HG02610 (cell line): ENCODE data around the gene IFNA1.
A peak's percentile ranks its signal among the peaks of the same experiment; 100 is the strongest.
"Not testable (repeated sequence)": the region's sequence is repeated elsewhere in the genome, so short reads cannot be mapped to it uniquely, and the experiment has no call there.

ENCODE experiments used
- ATAC-seq: cut with Tn5 transposase; IDR thresholded peaks from one replicate; pipeline ENCODE4 v1.9.1; 2021; ENCODE audit warnings: mild to moderate bottlenecking, moderate library complexity; ENCODE audit not compliant: unreplicated experiment

The IFNA1 gene

DNA sequence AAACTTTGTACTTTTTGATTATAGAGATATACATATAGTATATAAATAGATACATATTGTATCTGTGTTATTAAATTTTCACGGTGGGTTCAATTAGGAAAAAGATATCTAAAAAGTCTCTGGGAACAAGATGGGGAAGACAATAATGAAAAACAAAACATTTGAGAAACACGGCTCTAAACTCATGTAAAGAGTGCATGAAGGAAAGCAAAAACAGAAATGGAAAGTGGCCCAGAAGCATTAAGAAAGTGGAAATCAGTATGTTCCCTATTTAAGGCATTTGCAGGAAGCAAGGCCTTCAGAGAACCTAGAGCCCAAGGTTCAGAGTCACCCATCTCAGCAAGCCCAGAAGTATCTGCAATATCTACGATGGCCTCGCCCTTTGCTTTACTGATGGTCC lies at the start of gene IFNA1:
Gene IFNA1 (plus strand): TSS at position 301 of the 400 bp plus-strand sequence. CDS start 69 bp downstream, at position 370.
- no peak for ATAC-seq

- peak; percentile 67 for ATAC-seq
Measured at GRCh38 chr9:21392270-21392669, 48.0 kb upstream of the IFNA1 start.

- ATAC-seq = peak; percentile 70
Measured at GRCh38 chr9:21395778-21396717, 44.2 kb upstream of the IFNA1 start.

DNA sequence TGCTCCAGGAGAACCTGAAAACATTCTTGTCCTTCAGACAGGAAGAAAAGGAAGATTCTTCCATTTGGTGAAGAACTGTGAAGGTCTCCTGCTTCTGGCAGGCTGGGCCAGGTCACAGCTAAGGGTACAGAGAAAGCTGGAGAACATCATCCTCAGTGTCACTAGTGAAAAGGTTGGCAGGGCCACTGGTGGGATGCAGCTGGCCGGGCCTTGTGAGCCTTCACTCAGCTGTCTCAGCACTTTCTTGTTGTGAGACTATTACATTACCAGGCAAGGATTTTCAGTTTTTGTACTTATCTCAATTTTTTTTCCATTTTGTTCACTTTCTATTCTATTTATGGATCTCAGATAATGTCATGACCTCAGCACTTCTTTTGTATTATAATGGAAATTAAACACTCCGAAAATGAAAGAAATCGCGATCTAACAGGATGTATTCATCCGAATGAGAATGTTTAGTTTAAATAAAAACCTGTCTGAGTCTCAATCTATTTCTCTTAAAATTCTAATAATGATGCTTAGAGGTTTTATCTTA lies 41.2 kb upstream of the IFNA1 start:
- ATAC-seq = no peak

DNA sequence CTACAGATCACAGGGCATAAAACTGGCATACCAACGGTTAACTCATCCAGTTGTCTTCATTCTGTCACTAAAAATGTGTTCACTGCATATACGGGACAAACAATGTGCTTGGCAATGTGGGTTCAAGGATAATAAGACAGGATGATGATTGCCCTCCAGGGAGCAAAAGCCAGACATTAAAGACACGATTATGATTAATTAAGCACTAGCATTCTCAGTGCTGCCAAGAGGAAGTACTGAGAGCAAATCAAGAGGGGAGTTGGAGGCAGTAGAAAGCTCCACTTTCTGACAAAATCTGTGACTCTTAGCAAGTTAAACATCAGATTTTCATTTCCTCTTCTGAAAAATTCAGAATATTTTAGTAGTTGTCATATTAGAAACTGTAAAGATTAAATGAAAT lies 40.3 kb upstream of the IFNA1 start:
- no peak for ATAC-seq

GRCh38 chr9:21402386-21403251 lies 37.6 kb upstream of the IFNA1 start:
- peak; percentile 63 for ATAC-seq

GRCh38 chr9:21404146-21404545 lies 36.1 kb upstream of the IFNA1 start:
- no peak for ATAC-seq

- no peak for ATAC-seq
Measured at GRCh38 chr9:21408817-21409216, 31.4 kb upstream of the IFNA1 start, which contains the start of gene IFNA8. TSS of gene IFNA8 (plus strand) at chr9:21409117. CDS start at chr9:21409177, 60 bp downstream.

DNA sequence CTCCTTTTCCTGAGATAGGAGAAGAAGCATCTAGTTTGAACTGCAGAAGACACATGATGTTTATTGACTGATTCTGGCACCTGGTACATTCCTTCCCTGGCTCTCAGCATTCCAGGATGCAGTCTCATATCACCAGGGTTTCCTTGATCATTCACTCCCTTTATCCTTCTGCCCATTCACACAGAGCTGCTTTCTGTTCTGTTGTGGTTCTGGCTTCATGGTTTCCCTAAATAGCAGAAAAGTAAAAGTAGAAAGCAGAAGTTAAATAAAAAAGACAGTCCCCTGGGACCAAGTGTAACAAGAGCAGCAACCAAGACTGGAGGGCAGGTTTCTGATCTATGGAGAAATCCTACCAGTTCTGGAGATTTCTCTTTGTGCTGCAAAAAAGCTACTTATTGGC lies 28.1 kb upstream of the IFNA1 start:
- peak; percentile 61 for ATAC-seq

DNA sequence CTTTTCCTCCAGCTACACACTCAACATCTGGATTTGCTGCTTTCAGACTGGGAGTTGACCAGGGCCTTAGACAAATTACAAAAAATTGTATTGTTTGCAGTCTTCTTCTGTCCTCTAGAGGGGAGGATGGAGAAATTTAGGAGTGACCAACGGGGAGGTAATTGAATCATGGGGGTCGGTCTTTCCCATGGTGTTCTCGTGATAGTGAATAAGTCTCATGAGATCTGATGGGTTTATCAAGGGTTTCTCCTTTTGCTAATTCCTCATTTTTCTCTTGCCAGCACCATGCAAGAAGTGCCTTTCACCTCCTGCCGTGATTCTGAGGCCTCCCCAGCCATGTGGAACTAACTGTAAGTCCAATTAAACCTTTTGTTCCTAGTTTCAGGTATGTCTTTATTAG lies 27.1 kb upstream of the IFNA1 start:
- no peak for ATAC-seq

- no peak for ATAC-seq
Measured at GRCh38 chr9:21413624-21414023, 26.6 kb upstream of the IFNA1 start.

DNA sequence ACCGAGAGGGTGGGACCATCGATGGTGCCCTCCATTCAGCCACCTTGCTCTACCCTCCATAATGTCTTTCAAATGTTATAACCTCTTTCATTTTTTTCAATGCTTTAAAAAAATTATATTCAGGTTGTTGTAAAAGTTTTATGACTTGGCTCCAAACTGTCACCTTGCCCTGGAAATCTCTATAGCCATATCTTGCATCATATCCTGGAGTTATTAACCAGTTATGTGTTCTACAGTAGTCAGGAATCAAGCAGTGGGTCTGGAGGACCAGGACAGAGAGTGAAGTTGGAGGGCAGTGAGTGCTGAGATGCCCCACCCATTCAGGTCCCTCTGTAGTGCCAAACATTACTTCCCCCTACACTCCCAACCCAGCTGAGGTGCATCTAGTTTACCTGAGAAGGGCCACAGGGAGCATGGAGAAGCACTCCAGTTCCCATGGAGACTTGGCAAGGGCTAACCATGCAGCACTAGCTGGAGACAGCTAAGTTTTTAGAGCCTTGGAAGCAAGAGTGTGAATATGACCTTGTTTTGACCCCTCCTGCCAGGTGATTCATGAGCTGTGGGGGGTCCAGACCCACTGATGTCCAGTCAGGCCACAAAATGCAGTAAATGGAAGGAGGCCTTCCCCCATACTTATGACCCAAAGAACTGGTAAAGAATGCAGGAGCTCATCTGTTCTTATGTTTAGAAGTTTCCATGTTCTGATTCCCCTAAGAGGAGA lies 25.9 kb upstream of the IFNA1 start:
- ATAC-seq = no peak

- ATAC-seq = no peak
Measured at GRCh38 chr9:21415493-21416267, 24.6 kb upstream of the IFNA1 start.

DNA sequence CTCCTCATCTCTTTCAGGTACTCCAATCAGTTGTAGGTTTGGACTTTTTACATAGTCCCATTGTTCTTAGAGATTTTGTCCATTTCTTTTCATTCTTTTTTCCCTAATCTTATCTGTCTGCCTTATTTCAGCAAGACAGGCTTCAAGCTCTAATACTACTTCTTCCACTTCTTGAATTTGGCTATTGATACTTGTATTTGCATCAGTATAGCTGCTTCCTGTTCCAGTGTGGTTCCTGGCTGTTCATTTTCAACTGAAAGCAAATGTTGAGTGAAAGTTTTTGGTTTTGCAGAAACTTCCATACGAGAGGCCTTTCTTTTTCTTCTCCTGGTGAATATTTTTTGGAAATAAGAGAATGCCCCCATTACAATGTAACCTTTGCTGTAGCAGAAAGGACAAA lies 12.0 kb upstream of the IFNA1 start:
- ATAC-seq = peak; percentile 56

GRCh38 chr9:21429191-21429590 lies 11.0 kb upstream of the IFNA1 start:
- no peak for ATAC-seq

- peak; percentile 45 for ATAC-seq
Measured at GRCh38 chr9:21432672-21433425, 7.4 kb upstream of the IFNA1 start.

GRCh38 chr9:21434202-21435014 lies 5.8 kb upstream of the IFNA1 start:
- no peak for ATAC-seq

DNA sequence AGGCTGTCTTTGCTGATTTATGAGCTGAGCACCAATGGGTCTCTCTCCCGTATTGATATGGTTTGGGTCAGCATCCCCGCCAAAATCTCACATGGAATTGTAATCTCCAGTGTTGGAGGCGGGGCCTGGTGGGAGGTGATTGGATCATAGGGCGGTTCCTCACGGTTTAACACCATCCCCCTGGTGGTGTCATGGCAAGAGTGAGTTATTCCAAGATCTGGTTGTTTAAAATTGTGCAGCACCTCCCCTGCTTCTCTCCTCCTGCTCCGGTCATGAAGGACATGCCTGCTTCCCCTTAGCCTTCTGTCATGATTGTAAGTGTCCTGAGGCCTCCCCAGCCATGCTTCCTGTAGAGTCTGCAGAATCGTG lies 5.2 kb upstream of the IFNA1 start:
- ATAC-seq = not testable (repeated sequence)
